Caco-2 (cell line): ENCODE data around the gene PVALB. TPM values are rescaled to one million over a fixed set of nuclear protein-coding genes. Genes with fewer than 3 reads are reported as not detected.

Experiments used
- BruUV-seq: library from RNA; stranded (reverse); fragments of 400-500 nt; replicated peaks from 2 replicates; lab custom pipeline; 2021; lab: Mats Ljungman, UMichigan
- CTCF ChIA-PET: fragments of 300-600 bp; sonication (Branson Sonifier 250); formaldehyde crosslinking; loops from one replicate; lab custom pipeline; 2022; ENCODE audit warnings: antibody characterized with exemption; lab: Charles Lee
- POLR2A ChIA-PET: fragments of 300-600 bp; sonication (Branson Sonifier 250); formaldehyde crosslinking; loops from one replicate; lab custom pipeline; 2022; ENCODE audit warnings: antibody characterized with exemption; lab: Charles Lee
- DNase-seq, 2 experiments: peaks; one replicate each; pipeline versions ENCODE4 v3.0.0 to v3.0.0-alpha.2; 2020 to 2022
- H3K27me3 ChIP-seq: replicated peaks from 2 replicates; pipeline ENCODE4 v1.6.0; 2011; ENCODE audit warnings: low read length; ENCODE audit not compliant: control insufficient read depth, insufficient read depth
- H3K36me3 ChIP-seq: 2 replicates; pipeline ENCODE4 v1.5.1; 2011; ENCODE audit warnings: low read length; ENCODE audit not compliant: control insufficient read depth, insufficient read depth
- H3K4me1 ChIP-seq: fragments of 250-450 bp; sonication (Bioruptor Pico); 2 replicates; pipeline ENCODE4 v1.5.1; 2020; ENCODE audit warnings: mild to moderate bottlenecking
- H3K4me3 ChIP-seq: 2 replicates; pipeline ENCODE4 v1.5.1; 2011; ENCODE audit warnings: low read depth, mild to moderate bottlenecking, control low read depth, low read length
- H3K9me3 ChIP-seq: fragments of 250-450 bp; sonication (Bioruptor Pico); 2 replicates; pipeline ENCODE4 v1.5.1; 2020; ENCODE audit warnings: mild to moderate bottlenecking, moderate library complexity
- H3K27ac Mint-ChIP-seq: one replicate; pipeline ENCODE4 v1.8.0; 2022; ENCODE audit warnings: mixed read lengths; ENCODE audit not compliant: unreplicated experiment
- H3K27me3 Mint-ChIP-seq: one replicate; pipeline ENCODE4 v1.8.0; 2022; ENCODE audit warnings: mixed read lengths; ENCODE audit not compliant: insufficient read depth, unreplicated experiment
- H3K36me3 Mint-ChIP-seq: one replicate; pipeline ENCODE4 v1.8.0; 2022; ENCODE audit warnings: mild to moderate bottlenecking, mixed read lengths; ENCODE audit not compliant: insufficient read depth, unreplicated experiment
- H3K4me1 Mint-ChIP-seq: one replicate; pipeline ENCODE4 v1.8.0; 2022; ENCODE audit warnings: low read depth, mixed read lengths; ENCODE audit not compliant: unreplicated experiment
- H3K4me3 Mint-ChIP-seq: one replicate; pipeline ENCODE4 v1.8.0; 2022; ENCODE audit warnings: mild to moderate bottlenecking, moderate library complexity, mixed read lengths; ENCODE audit not compliant: unreplicated experiment
- H3K9me3 Mint-ChIP-seq: one replicate; pipeline ENCODE4 v1.8.0; 2022; ENCODE audit warnings: mixed read lengths; ENCODE audit not compliant: unreplicated experiment
- CTCF ChIP-seq, 2 experiments: fragments of 200-600 bp in 1 of 2; IDR thresholded peaks; 1 replicate in 1 of 2; 2 replicates in 1 of 2; pipeline versions ENCODE4 v1.5.1 to v1.8.0; 2011 to 2022; ENCODE audit warnings: antibody characterized with exemption in 1 of 2, control low read depth in 1 of 2, inconsistent platforms in 1 of 2, low read depth in 1 of 2, low read length in 1 of 2, mild to moderate bottlenecking in 1 of 2, moderate library complexity in 1 of 2; ENCODE audit not compliant: insufficient read depth in 1 of 2, severe bottlenecking in 1 of 2, unreplicated experiment in 1 of 2
- intact Hi-C: fragments of 100-400 bp; cut with micrococcal nuclease; formaldehyde crosslinking; loops from one replicate; pipeline ENCODE4 v1.10.0; 2022; ENCODE audit not compliant: unreplicated experiment
- total RNA-seq: library from RNA; stranded (reverse); gene quantifications from 2 replicates; pipeline ENCODE4 v1.2.3, GENCODE V29; 2022

PVALB gene
- total RNA-seq, 1 experiment from 2014 or later: not detected

DNA sequence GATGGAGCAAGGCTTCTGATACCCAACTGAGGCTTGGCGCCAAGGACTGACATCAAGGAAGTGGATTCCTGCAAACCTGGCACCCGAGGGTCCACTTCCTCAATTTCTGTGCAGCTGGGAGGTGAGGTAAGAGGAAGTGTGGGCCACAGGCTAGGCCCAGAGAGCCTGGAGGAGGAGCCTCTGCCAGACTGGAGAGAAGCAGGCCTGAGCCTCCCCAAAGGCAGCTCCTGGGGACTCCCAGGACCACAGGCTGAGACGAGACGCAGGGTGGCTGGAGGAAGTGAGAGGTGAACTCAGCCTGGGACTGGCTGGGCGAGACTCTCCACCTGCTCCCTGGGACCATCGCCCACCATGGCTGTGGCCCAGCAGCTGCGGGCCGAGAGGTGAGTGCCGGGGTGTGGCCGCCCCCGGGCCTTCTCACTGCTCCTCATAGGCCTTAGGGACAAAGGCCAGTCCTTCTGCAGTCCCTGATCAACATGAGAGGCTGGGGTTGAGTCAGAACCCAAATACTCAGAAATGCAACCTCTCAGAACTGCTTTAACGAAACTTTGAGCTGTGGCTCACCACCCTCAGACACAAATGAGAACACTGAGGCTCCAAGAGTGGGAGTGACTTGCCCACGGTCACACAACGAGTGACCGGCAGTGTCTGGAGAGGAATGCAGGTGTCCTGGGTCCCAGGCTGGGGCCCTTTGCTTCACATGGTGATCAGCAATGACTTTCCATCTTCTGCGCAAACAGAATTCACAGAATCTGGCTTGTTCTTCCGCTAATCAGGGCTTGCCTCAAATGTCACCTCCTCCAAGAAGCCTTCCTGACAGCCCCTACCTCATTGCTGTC lies 44.2 kb upstream of the PVALB start, which contains the start of gene NCF4:
TSS of gene NCF4 (plus strand) at position 186 of the 839 bp plus-strand sequence. CDS start at position 352, 166 bp downstream.
- ChIA-PET POLR2A (no interaction called here), CTCF (interaction anchor here (0.7 kb wide), 1 partner anchor 79 kb away, joined by 4 read pairs; no protein-coding TSS in a partner anchor)
- no peak within 1 kb of the TSS for H3K4me3 Mint-ChIP-seq
- Histone ChIP-seq H3K9me3 (no peaks in the 10 kb centered on the region), H3K27me3 (peaks cover 1% of the 10 kb centered on the region; the same call in 1 of the 2 replicates), H3K4me1 (no peaks in the 10 kb centered on the region), H3K36me3 (no peaks in the 10 kb centered on the region), H3K4me3 (no peak within 1 kb of the TSS)
- DNase-seq: no peak
- no peaks in the 10 kb centered on the region for H3K36me3 Mint-ChIP-seq
- H3K27me3 Mint-ChIP-seq: peaks cover 15% of the 10 kb centered on the region
- H3K4me1 Mint-ChIP-seq: peaks cover 6% of the 10 kb centered on the region
- TF ChIP-seq CTCF (IDR thresholded peaks at IDR 0.05; ENCODE audit: insufficient read depth in 1 of 2, low read depth in 1 of 2, low read length in 1 of 2, severe bottlenecking in 1 of 2, unreplicated experiment in 1 of 2): no peak
- no peak within 1 kb of the TSS for H3K27ac Mint-ChIP-seq
- BruUV-seq: no TSS peak
- no peaks in the 10 kb centered on the region for H3K9me3 Mint-ChIP-seq
- intact Hi-C loops: loop anchor here (10.0 kb wide), 1 partner anchor 64 kb away; no protein-coding TSS in a partner anchor

GRCh38 chr22:36860438-36860820 lies 43.6 kb upstream of the PVALB start:
- H3K27me3 ChIP-seq: peaks cover 1% of the 10 kb centered on the region; the same call in 1 of the 2 replicates
- Mint-ChIP-seq H3K4me1 (peaks cover 6% of the 10 kb centered on the region), H3K27ac (no peak overlapping the region), H3K36me3 (no peaks in the 10 kb centered on the region), H3K9me3 (no peaks in the 10 kb centered on the region), H3K4me3 (no peak overlapping the region), H3K27me3 (peaks cover 10% of the 10 kb centered on the region)
- H3K36me3 ChIP-seq: no peaks in the 10 kb centered on the region
- ChIA-PET POLR2A (no interaction called here), CTCF (interaction anchor here (1.0 kb wide), 1 partner anchor 118 kb away, joined by 3 read pairs; no protein-coding TSS in a partner anchor)
- no peaks in the 10 kb centered on the region for H3K4me1 ChIP-seq
- H3K9me3 ChIP-seq: no peaks in the 10 kb centered on the region
- intact Hi-C loops: loop anchor here (10.0 kb wide), 1 partner anchor 64 kb away; no protein-coding TSS in a partner anchor
- no peak for TF ChIP-seq CTCF (IDR thresholded peaks at IDR 0.05; ENCODE audit: insufficient read depth in 1 of 2, low read depth in 1 of 2, low read length in 1 of 2, severe bottlenecking in 1 of 2, unreplicated experiment in 1 of 2)
- no TSS peak for BruUV-seq
- no peak for DNase-seq
- H3K4me3 ChIP-seq: no peak overlapping the region

- H3K27me3 ChIP-seq: peaks cover 1% of the 10 kb centered on the region; the same call in 1 of the 2 replicates
- Mint-ChIP-seq H3K4me1 (peaks cover 6% of the 10 kb centered on the region), H3K4me3 (no peak overlapping the region), H3K9me3 (no peaks in the 10 kb centered on the region), H3K27me3 (peaks cover 10% of the 10 kb centered on the region), H3K36me3 (no peaks in the 10 kb centered on the region), H3K27ac (no peak overlapping the region)
- intact Hi-C loops: loop anchor here (10.0 kb wide), 1 partner anchor 65 kb away; no protein-coding TSS in a partner anchor
- no peak for TF ChIP-seq CTCF (IDR thresholded peaks at IDR 0.05; ENCODE audit: insufficient read depth in 1 of 2, low read depth in 1 of 2, low read length in 1 of 2, severe bottlenecking in 1 of 2, unreplicated experiment in 1 of 2)
- no peaks in the 10 kb centered on the region for H3K36me3 ChIP-seq
- H3K9me3 ChIP-seq: no peaks in the 10 kb centered on the region
- BruUV-seq: no TSS peak
- H3K4me1 ChIP-seq: no peaks in the 10 kb centered on the region
- ChIA-PET POLR2A (no interaction called here), CTCF (interaction anchor here (1.0 to 1.1 kb wide), 2 partner anchors 118 to 184 kb away, joined by 3 read pairs; no protein-coding TSS in a partner anchor)
- DNase-seq: no peak
- no peak overlapping the region for H3K4me3 ChIP-seq
These were observed 43.2 kb upstream of the PVALB start for GRCh38 chr22:36860017-36860416.
